GM18508 (cell line): Measurements from ENCODE around the gene SLC25A42.

ENCODE experiments used
- ATAC-seq: cut with Tn5 transposase; IDR thresholded peaks from one replicate; pipeline ENCODE4 v1.9.1; 2021; ENCODE audit warnings: moderate number of reproducible peaks; ENCODE audit not compliant: insufficient read depth, unreplicated experiment

The SLC25A42 gene

GRCh38 chr19:19155495-19156219 lies 91.9 kb downstream of the SLC25A42 start:
- ATAC-seq: no peak

GRCh38 chr19:19157808-19158207 lies 94.0 kb downstream of the SLC25A42 start:
- ATAC-seq: no peak

GRCh38 chr19:19159534-19159933 lies 95.7 kb downstream of the SLC25A42 start:
- ATAC-seq: no peak

- ATAC-seq: no peak
These were observed 96.8 kb downstream of the SLC25A42 start for GRCh38 chr19:19160461-19161035.

GRCh38 chr19:19162495-19162894 lies 98.7 kb downstream of the SLC25A42 start:
- no peak for ATAC-seq
